Measurements from ENCODE around the gene LMX1B. TPM values are rescaled to one million over a fixed set of nuclear protein-coding genes. Genes with fewer than 3 reads are reported as not detected.
A peak's percentile ranks its signal among the peaks of the same experiment; 100 is the strongest.

The LMX1B gene
- total and polyA plus RNA-seq, 11 donors: 0.15 to 1.1 (median 0.39) TPM

- peaks cover 17 to 57% (median 36%) of the 10 kb centered on the region in 9 donors for H3K27me3 ChIP-seq
- peaks cover 0 to 21% (median 12%) of the 10 kb centered on the region in 12 donors for H3K4me1 ChIP-seq
- peak; percentile 43 to 77 (median 69) for ATAC-seq
- WGBS, 4 donors: 6 to 8% (median 7%) methylated on average over 16 to 36 of the region's 36 CpGs
- DNase-seq: peak; percentile 62 to 89 (median 73)
- no peak overlapping the region for H3K27ac ChIP-seq
- TF ChIP-seq, protein P1, sequence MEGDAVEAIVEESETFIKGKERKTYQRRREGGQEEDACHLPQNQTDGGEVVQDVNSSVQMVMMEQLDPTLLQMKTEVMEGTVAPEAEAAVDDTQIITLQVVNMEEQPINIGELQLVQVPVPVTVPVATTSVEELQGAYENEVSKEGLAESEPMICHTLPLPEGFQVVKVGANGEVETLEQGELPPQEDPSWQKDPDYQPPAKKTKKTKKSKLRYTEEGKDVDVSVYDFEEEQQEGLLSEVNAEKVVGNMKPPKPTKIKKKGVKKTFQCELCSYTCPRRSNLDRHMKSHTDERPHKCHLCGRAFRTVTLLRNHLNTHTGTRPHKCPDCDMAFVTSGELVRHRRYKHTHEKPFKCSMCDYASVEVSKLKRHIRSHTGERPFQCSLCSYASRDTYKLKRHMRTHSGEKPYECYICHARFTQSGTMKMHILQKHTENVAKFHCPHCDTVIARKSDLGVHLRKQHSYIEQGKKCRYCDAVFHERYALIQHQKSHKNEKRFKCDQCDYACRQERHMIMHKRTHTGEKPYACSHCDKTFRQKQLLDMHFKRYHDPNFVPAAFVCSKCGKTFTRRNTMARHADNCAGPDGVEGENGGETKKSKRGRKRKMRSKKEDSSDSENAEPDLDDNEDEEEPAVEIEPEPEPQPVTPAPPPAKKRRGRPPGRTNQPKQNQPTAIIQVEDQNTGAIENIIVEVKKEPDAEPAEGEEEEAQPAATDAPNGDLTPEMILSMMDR (IDR thresholded peaks at IDR 0.05): peak; percentile 68 to 92 (median 86)
- TF ChIP-seq POLR2A (IDR thresholded peaks at IDR 0.05): no peak
- no peaks in the 10 kb centered on the region for H3K9me3 ChIP-seq
- H3K36me3 ChIP-seq: no peaks in the 10 kb centered on the region
- peak overlapping the region in 6 of 12 donors; percentile 3 to 36 (median 16) for H3K4me3 ChIP-seq
- intact Hi-C loops (cut with DNase I): loop anchor here in 7 of 10 donors (1.0 to 2.0 kb wide), 3 partner anchors 76 to 78 kb away; no protein-coding TSS in a partner anchor
Measured at GRCh38 chr9:126704892-126705766, 91.4 kb downstream of the LMX1B start.

DNA sequence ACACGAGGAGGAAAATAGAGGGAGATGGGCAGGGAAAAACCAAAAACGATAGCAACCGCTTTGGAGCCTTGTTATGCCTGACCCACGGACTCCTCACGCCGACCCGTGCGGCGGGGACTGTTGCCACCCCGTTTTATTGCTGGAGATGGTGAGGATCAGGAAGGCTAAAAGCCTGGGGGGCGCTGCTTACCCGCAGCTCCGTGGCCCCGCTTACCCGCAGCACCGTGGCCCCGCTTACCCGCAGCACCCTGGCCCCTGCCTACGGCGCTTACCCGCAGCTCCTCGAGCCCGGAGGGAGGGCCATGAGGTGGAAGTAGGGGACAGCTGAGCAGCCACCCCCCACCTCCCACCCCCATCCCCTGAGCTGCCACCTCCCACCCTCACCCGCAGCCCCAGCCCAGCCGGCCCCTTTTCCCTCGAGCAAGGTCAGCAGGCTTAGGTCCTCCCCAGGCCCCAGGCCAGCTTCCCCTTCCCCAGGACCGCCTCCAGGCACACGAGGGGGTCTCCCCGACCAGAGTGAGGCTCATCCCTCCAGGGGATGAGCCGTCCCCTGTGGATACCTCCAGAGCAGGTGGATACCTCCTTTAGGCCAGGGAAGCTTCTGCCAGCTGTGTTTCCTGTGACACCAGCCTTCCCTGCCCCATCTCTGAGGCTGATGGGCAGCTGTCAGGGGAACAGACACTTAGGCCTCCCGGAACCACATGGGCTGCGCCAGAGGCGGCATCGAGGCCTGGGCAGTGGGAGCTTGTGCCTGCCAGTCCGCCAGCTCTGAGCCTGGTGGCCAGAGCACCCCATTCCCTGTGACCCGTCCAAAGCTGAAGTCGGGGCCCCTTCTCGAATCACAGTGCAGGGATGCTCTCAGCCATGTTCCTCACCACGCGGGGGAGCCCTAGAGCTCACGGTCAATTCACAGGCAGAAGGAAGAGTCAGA, 92.3 kb downstream of the LMX1B start:
- Histone ChIP-seq H3K27ac (no peak overlapping the region), H3K9me3 (no peaks in the 10 kb centered on the region), H3K36me3 (no peaks in the 10 kb centered on the region), H3K4me1 (peaks cover 0 to 21% (median 12%) of the 10 kb centered on the region in 12 donors), H3K4me3 (peak overlapping the region in 4 of 12 donors; percentile 3 to 36 (median 14)), H3K27me3 (peaks cover 17 to 56% (median 36%) of the 10 kb centered on the region in 9 donors)
- intact Hi-C loops (cut with DNase I): loop anchor here (1.0 to 2.0 kb wide), 3 partner anchors 75 to 77 kb away; no protein-coding TSS in a partner anchor
- WGBS, 4 donors: 36 to 51% (median 39%) methylated on average over 27 to 41 of the region's 41 CpGs
- TF ChIP-seq POLR2A (IDR thresholded peaks at IDR 0.05): no peak
- TF ChIP-seq, protein P1 (IDR thresholded peaks at IDR 0.05): peak; percentile 33 to 62 (median 52)
- ATAC-seq: peak in 3 of 4 donors; percentile 39 to 57 (median 50)
- DNase-seq: peak in 3 of 5 donors; percentile 37 to 81 (median 70)

DNA sequence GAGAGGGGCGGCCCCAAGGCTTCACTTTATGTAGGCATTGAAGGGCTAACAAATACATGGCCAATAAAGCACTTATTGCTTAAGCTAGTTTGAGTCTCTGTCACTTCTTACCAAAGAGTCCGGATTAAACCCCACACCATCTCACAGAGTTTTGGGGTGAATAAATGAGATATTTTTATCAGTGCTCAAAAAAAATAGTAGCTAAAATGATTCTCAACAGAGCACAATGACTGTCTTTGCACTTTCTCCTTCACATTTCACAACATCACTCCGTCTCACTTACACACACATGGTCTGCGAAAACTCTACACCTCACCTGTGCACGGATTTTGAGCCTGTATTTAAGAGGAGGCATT, 92.9 kb downstream of the LMX1B start:
- ATAC-seq: no peak
- intact Hi-C loops (cut with DNase I): loop anchor here in 3 of 10 donors (2.0 kb wide), 1 partner anchor 74 kb away; no protein-coding TSS in a partner anchor
- H3K36me3 ChIP-seq: no peaks in the 10 kb centered on the region

More for the DNA sequence above, 92.9 kb downstream of the LMX1B start:
- peaks cover 0 to 21% (median 12%) of the 10 kb centered on the region in 12 donors for H3K4me1 ChIP-seq
- 63 to 68% (median 67%) methylated on average over 5 of the region's 5 CpGs for WGBS, 4 donors
- no peaks in the 10 kb centered on the region for H3K9me3 ChIP-seq
- H3K27me3 ChIP-seq: peaks cover 17 to 52% (median 31%) of the 10 kb centered on the region in 9 donors
- TF ChIP-seq POLR2A (IDR thresholded peaks at IDR 0.05): no peak
- TF ChIP-seq, protein P1 (IDR thresholded peaks at IDR 0.05): no peak
- DNase-seq: no peak
- H3K4me3 ChIP-seq: no peak overlapping the region
- H3K27ac ChIP-seq: no peak overlapping the region
